Tibial nerve (tissue), 4 donors: ENCODE data around the gene OR52B6. TPM values are rescaled to one million over a fixed set of nuclear protein-coding genes. Genes with fewer than 3 reads are reported as not detected.
"Not testable (repeated sequence)": the region's sequence is repeated elsewhere in the genome, so short reads cannot be mapped to it uniquely, and the experiment has no call there.

ENCODE experiments used
- DNase-seq, 2 donors: peaks; one replicate each; pipeline ENCODE4 v3.0.0-alpha.2; 2019; ENCODE audit warnings: low spot score in 2 of 2
- H3K27ac ChIP-seq, 4 donors: fragments of 200-600 bp; sonication (generic) in 3 of 4; one replicate each; pipeline ENCODE4 v1.5.1; 2017 to 2019; ENCODE audit warnings: mild to moderate bottlenecking in 1 of 4
- H3K27me3 ChIP-seq, 2 donors: fragments of 200-600 bp; sonication (generic) in 1 of 2; one replicate each; pipeline versions ENCODE4 v1.5.1 to v1.6.0; 2017 to 2019
- H3K36me3 ChIP-seq, 3 donors: fragments of 200-600 bp; sonication (generic); one replicate each; pipeline ENCODE4 v1.5.1; 2018 to 2019
- H3K4me1 ChIP-seq, 4 donors: fragments of 200-600 bp; sonication (generic) in 3 of 4; one replicate each; pipeline ENCODE4 v1.5.1; 2017 to 2019
- H3K4me3 ChIP-seq, 4 donors: fragments of 200-600 bp; sonication (generic) in 3 of 4; one replicate each; pipeline ENCODE4 v1.5.1; 2017 to 2019; ENCODE audit warnings: mild to moderate bottlenecking in 1 of 4, moderate library complexity in 1 of 4
- H3K9me3 ChIP-seq, 4 donors: fragments of 200-600 bp; sonication (generic) in 3 of 4; one replicate each; pipeline ENCODE4 v1.5.1; 2017 to 2019
- EP300 ChIP-seq, 2 donors: sonication (generic); formaldehyde crosslinking; IDR thresholded peaks; one replicate each; pipeline ENCODE4 v1.6.1; 2017; ENCODE audit warnings: antibody characterized with exemption in 2 of 2, mild to moderate bottlenecking in 1 of 2
- POLR2A ChIP-seq, 2 donors: fragments of 450-650 bp; IDR thresholded peaks; one replicate each; pipeline ENCODE4 v1.6.1; 2017; ENCODE audit warnings: antibody characterized with exemption in 2 of 2, mild to moderate bottlenecking in 2 of 2, moderate library complexity in 2 of 2
- WGBS, 2 donors: methylation state at CpG; one replicate each; pipeline ENCODE4 v1.1.5; 2018; 5-methylcytosine and 5-hydroxymethylcytosine counted together
- total RNA-seq, 4 donors: library from RNA; depleted of rRNA; stranded (reverse); fragments of >200 nt; gene quantifications; one replicate each; pipeline ENCODE4 v1.1.0, GENCODE V29; 2016
- TF ChIP-seq, protein P1 (sequence below), 5 experiments: fragments of 200-600 bp in 3 of 5; fragments of 450-650 bp in 2 of 5; sonication (generic) in 3 of 5; IDR thresholded peaks; one replicate each; pipeline ENCODE4 v1.5.1; 2016 to 2019; ENCODE audit warnings: antibody characterized with exemption in 5 of 5, mild to moderate bottlenecking in 3 of 5, moderate library complexity in 2 of 5

Gene OR52B6
- total RNA-seq, 4 donors from 2014 or later, result not detected

DNA sequence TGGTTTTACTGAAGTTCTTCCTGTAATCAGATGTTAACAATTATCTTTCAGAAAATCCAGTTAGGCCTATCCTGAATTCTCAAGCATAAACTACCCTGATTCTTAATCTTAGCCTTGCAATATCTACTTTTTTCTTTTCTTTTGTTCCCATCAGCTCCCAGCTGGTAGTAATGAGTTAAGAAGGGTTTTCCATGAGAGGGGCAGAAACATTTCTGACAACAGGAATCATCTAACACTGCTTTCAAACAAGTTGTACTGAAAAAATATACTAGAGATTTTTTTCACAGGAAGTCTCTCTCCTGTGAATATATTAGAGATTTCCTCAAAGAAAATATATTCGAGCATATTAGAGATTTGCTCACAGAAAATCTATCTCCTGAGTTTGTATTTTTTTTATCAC lies 12.5 kb downstream of the OR52B6 start:
- Histone ChIP-seq H3K27ac (no peak overlapping the region), H3K9me3 (no peaks in the 10 kb centered on the region), H3K36me3 (peaks cover 0 to 5% (median 0%) of the 10 kb centered on the region in 3 donors), H3K4me1 (peaks cover 0 to 9% (median 5%) of the 10 kb centered on the region in 4 donors), H3K4me3 (no peak overlapping the region), H3K27me3 (no peaks in the 10 kb centered on the region)
- DNase-seq, result no peak
- TF ChIP-seq POLR2A (IDR thresholded peaks at IDR 0.05) (no peak), EP300 (IDR thresholded peaks at IDR 0.05) (no peak)
- TF ChIP-seq, protein P1, sequence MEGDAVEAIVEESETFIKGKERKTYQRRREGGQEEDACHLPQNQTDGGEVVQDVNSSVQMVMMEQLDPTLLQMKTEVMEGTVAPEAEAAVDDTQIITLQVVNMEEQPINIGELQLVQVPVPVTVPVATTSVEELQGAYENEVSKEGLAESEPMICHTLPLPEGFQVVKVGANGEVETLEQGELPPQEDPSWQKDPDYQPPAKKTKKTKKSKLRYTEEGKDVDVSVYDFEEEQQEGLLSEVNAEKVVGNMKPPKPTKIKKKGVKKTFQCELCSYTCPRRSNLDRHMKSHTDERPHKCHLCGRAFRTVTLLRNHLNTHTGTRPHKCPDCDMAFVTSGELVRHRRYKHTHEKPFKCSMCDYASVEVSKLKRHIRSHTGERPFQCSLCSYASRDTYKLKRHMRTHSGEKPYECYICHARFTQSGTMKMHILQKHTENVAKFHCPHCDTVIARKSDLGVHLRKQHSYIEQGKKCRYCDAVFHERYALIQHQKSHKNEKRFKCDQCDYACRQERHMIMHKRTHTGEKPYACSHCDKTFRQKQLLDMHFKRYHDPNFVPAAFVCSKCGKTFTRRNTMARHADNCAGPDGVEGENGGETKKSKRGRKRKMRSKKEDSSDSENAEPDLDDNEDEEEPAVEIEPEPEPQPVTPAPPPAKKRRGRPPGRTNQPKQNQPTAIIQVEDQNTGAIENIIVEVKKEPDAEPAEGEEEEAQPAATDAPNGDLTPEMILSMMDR (IDR thresholded peaks at IDR 0.05), result no peak
- 37 to 50% methylated on average over 1 of the region's 1 CpG for WGBS, 2 donors

DNA sequence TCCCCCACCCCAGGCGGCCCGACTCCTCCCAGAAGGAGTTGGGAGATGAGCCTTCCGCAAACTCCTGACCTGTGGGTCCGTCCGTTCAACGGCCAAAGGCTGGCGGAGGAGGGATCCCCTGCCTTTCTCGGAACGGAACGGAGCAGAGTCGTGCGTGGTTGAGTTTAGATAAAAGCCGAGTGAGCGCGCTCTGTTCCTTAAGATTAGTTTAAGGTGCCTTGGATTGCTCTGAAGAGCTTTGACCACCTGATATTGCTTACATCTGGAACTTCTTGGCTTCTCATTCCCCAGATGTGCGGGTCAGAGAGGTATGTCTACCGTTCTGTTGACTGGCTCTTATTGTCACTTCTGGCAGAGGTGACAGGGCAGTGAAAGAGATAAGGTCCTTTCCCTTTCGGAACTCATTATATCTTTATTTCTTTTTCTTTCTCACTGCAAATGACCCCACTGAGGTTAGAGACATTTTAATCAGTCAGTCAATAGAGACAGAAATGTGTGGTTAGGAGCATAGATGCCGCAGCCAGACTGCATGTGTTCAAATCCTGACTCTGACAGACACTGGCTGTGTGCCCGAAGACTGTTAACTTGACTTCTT lies 16.0 kb downstream of the OR52B6 start, which contains the start of gene TRIM6:
Gene TRIM6 (plus strand): TSS at position 31 of the 595 bp plus-strand sequence. CDS start 261 bp downstream, at position 292.
- no peaks in the 10 kb centered on the region for H3K27me3 ChIP-seq
- peak; percentile 23 to 27 for DNase-seq
- H3K4me1 ChIP-seq, result peaks cover 0 to 25% (median 6%) of the 10 kb centered on the region in 4 donors
- H3K27ac ChIP-seq, result peak within 1 kb of the TSS; percentile 38 to 78 (median 54)
- H3K9me3 ChIP-seq, result no peaks in the 10 kb centered on the region
- WGBS, 2 donors, result 11% methylated on average over 17 to 20 of the region's 20 CpGs
- peak within 1 kb of the TSS; percentile 23 to 49 (median 36) for H3K4me3 ChIP-seq
- no peaks in the 10 kb centered on the region for H3K36me3 ChIP-seq
- TF ChIP-seq POLR2A (IDR thresholded peaks at IDR 0.05) (no peak), EP300 (IDR thresholded peaks at IDR 0.05) (no peak)
- TF ChIP-seq, protein P1 (IDR thresholded peaks at IDR 0.05), result no peak

DNA sequence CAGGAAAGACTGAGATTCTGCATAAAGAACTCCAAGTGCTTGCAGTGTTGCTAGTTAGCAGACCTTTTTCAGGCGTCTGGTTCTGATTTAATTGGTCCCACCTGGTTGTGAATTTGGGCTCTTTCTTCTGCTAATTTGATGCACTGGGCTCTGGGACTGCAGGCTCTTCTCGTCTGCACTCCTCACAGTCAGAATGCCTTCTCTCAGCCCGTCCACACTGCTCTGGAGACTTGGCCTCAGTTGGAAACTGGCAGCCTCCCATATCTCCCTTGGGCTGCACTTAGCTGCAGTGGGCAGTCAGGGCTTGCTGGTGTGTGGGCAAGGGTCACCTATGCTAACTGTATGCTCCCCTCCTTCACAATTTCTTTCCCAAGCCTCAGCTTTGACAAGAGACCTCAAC lies 17.3 kb downstream of the OR52B6 start:
- Histone ChIP-seq H3K27ac (no peak overlapping the region), H3K36me3 (no peaks in the 10 kb centered on the region), H3K4me3 (no peak overlapping the region), H3K9me3 (no peaks in the 10 kb centered on the region), H3K4me1 (peaks cover 0 to 25% (median 6%) of the 10 kb centered on the region in 4 donors), H3K27me3 (no peaks in the 10 kb centered on the region)
- WGBS, 2 donors, result 55 to 58% methylated on average over 3 of the region's 3 CpGs
- no peak for DNase-seq
- TF ChIP-seq, protein P1 (IDR thresholded peaks at IDR 0.05), result no peak
- TF ChIP-seq EP300 (IDR thresholded peaks at IDR 0.05) (no peak), POLR2A (IDR thresholded peaks at IDR 0.05) (no peak)

DNA sequence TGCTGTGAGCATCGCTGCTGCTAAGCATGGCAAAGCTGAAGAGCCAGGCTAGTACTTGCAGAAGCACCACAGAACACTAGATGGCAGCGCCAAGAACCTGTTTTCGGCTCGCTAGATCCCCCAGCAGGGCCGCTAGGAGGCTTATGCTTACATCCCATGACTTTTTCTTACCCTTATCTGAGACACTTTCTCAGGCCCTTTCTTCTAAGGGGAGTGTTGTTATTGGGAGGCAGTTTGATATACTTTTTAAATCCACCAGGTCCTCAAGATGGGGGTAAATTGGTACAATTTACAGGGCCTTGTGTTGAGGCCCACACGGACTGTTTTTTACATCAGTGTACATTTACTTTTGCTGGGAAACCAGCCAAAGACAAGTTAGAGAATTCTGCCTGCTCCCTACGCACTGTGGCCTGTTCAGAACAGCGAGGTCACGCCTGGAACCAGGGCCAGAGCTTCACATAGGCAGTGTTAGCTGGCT lies 19.7 kb downstream of the OR52B6 start:
- DNase-seq, result peak; percentile 49 to 64
- Histone ChIP-seq H3K27ac (peak overlapping the region in 3 of 4 donors; percentile 25 to 76 (median 71)), H3K36me3 (peaks cover 0 to 13% (median 0%) of the 10 kb centered on the region in 3 donors), H3K4me1 (peaks cover 0 to 25% (median 6%) of the 10 kb centered on the region in 4 donors), H3K9me3 (no peaks in the 10 kb centered on the region), H3K27me3 (no peaks in the 10 kb centered on the region), H3K4me3 (no peak overlapping the region)
- 29% methylated on average over 9 of the region's 9 CpGs for WGBS, 2 donors
- no peak for TF ChIP-seq EP300 (IDR thresholded peaks at IDR 0.05)
- TF ChIP-seq, protein P1 (IDR thresholded peaks at IDR 0.05), result peak; percentile 63 to 74 (median 67)

DNA sequence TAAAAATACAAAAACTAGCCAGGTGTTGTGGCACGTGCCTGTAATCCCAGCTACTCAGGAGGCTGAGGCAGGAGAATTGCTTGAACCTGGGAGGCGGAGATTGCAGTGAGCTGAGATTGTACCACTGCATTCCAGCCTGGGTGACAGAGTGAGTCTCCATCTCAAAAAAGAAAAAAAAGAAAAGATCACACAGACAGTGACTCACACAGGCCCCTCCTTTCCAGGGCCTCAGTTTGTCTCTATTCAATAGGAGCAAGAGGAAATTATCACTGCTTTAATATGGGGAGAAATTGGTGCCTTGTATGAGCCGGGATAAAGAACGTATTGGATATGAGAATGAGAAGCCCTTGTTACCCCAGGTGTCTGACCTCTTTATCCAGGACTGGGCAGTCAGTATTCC lies 22.1 kb downstream of the OR52B6 start:
- not testable (repeated sequence) for H3K9me3 ChIP-seq, DNase-seq, H3K27me3 ChIP-seq, H3K4me3 ChIP-seq, H3K27ac ChIP-seq
- Histone ChIP-seq H3K36me3 (peaks cover 0 to 13% (median 0%) of the 10 kb centered on the region in 3 donors), H3K4me1 (peaks cover 0 to 19% (median 3%) of the 10 kb centered on the region in 4 donors)
- WGBS, 2 donors, result 92 to 95% methylated on average over 4 of the region's 4 CpGs
